ENCODE results near the gene ZNF865.

DNA sequence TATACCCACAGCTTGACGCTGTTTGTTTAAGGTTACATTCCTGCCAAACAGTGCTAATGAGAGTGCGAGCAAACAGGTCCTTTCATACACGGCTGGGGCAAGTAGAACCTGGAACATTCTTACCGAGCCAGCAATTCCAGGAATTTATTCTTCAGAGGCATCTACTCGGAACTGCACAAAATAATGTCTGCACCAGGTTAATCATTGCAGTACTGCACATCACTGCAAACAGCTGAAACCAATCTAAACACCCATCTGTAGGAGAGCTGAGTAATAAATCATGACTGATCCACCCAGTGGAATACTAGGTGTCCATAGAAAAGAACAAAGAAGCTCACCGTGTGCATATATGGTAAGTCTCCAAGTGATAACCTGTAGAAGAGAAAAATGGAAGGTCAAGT lies 23.6 kb upstream of the ZNF865 start:
- TF ChIP-seq, protein P1, sequence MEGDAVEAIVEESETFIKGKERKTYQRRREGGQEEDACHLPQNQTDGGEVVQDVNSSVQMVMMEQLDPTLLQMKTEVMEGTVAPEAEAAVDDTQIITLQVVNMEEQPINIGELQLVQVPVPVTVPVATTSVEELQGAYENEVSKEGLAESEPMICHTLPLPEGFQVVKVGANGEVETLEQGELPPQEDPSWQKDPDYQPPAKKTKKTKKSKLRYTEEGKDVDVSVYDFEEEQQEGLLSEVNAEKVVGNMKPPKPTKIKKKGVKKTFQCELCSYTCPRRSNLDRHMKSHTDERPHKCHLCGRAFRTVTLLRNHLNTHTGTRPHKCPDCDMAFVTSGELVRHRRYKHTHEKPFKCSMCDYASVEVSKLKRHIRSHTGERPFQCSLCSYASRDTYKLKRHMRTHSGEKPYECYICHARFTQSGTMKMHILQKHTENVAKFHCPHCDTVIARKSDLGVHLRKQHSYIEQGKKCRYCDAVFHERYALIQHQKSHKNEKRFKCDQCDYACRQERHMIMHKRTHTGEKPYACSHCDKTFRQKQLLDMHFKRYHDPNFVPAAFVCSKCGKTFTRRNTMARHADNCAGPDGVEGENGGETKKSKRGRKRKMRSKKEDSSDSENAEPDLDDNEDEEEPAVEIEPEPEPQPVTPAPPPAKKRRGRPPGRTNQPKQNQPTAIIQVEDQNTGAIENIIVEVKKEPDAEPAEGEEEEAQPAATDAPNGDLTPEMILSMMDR (IDR thresholded peaks at IDR 0.05): no peak
- TF ChIP-seq EZH2 (IDR thresholded peaks at IDR 0.05; ENCODE audit: borderline replicate concordance, insufficient read depth, low read depth, low read length, poor library complexity, severe bottlenecking): no peak
